ENCODE data around the gene DLK1.

DNA sequence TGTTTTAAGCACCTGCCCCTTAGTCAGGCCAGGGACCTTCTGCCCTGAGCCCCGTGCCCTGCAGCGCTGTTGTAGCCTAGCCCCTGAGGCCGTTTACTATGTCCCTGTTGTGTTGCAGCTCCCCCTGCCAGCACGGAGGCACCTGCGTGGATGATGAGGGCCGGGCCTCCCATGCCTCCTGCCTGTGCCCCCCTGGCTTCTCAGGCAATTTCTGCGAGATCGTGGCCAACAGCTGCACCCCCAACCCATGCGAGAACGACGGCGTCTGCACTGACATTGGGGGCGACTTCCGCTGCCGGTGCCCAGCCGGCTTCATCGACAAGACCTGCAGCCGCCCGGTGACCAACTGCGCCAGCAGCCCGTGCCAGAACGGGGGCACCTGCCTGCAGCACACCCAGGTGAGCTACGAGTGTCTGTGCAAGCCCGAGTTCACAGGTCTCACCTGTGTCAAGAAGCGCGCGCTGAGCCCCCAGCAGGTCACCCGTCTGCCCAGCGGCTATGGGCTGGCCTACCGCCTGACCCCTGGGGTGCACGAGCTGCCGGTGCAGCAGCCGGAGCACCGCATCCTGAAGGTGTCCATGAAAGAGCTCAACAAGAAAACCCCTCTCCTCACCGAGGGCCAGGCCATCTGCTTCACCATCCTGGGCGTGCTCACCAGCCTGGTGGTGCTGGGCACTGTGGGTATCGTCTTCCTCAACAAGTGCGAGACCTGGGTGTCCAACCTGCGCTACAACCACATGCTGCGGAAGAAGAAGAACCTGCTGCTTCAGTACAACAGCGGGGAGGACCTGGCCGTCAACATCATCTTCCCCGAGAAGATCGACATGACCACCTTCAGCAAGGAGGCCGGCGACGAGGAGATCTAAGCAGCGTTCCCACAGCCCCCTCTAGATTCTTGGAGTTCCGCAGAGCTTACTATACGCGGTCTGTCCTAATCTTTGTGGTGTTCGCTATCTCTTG lies 7.6 kb downstream of the DLK1 start:
- TF ChIP-seq, protein P1, sequence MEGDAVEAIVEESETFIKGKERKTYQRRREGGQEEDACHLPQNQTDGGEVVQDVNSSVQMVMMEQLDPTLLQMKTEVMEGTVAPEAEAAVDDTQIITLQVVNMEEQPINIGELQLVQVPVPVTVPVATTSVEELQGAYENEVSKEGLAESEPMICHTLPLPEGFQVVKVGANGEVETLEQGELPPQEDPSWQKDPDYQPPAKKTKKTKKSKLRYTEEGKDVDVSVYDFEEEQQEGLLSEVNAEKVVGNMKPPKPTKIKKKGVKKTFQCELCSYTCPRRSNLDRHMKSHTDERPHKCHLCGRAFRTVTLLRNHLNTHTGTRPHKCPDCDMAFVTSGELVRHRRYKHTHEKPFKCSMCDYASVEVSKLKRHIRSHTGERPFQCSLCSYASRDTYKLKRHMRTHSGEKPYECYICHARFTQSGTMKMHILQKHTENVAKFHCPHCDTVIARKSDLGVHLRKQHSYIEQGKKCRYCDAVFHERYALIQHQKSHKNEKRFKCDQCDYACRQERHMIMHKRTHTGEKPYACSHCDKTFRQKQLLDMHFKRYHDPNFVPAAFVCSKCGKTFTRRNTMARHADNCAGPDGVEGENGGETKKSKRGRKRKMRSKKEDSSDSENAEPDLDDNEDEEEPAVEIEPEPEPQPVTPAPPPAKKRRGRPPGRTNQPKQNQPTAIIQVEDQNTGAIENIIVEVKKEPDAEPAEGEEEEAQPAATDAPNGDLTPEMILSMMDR (IDR thresholded peaks at IDR 0.05 in 4 of 5, conservative IDR thresholded peaks at IDR 0.05 in 1 of 5), result no peak
- TF ChIP-seq POLR2A (IDR thresholded peaks at IDR 0.05), result no peak
